22Rv1 (cell line): ENCODE results near the gene AIP.

ENCODE experiments used
- H3K27ac ChIP-seq: fragments of 450-650 bp; 2 replicates; pipeline ENCODE4 v1.5.1; 2017
- CTCF ChIP-seq: fragments of 450-650 bp; IDR thresholded peaks from 2 replicates; pipeline ENCODE4 v1.5.1; 2017; ENCODE audit warnings: mild to moderate bottlenecking
- ZFX ChIP-seq: fragments of 450-650 bp; IDR thresholded peaks from 2 replicates; pipeline ENCODE4 v1.6.1; 2017; ENCODE audit warnings: antibody characterized with exemption, borderline replicate concordance

AIP gene

GRCh38 chr11:67482827-67483798 lies at the start of gene AIP:
TSS of gene AIP (plus strand) at chr11:67483026. CDS start at chr11:67483159, 133 bp downstream.
- no peak for TF ChIP-seq CTCF
- no peak for TF ChIP-seq ZFX
- peak within 1 kb of the TSS; percentile 71 for H3K27ac ChIP-seq

DNA sequence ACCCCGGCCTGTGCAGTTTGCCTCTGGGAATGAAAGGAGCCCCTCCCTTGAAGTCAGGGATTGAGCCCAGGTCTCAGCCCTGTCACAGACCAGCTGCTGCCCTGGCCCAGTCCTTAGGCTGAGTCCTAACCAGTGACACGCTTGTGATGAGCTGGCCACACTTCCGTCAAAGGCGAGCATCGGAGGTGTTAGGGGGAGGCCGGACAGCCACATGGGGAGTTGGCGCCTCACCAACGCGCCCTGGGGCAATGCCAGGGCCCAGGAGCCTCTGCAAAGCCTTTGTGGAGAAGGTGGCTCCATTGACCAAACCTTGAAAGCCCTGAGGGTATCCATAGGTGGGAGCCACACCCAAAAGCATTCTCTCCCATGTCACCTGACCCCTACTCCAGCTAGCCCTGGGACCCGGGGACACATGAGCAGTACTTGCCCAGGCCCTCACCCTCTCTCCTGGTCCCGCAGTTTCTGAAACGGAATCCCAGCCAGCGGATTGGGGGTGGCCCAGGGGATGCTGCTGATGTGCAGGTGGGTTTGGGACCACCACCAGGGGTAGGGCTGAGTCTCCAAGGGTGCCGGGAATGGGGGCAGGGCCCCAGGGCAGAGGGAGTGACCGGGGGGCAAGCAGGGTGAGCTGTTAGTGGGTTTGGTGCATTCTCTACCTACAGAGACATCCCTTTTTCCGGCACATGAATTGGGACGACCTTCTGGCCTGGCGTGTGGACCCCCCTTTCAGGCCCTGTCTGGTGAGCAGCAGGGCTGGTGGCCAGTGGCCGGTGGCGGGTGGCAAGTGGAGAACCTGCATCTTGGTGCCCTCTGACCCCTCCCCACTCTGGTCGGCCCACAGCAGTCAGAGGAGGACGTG lies 49.1 kb upstream of the AIP start:
- TF ChIP-seq CTCF: no peak
- TF ChIP-seq ZFX: no peak
- 0 out of 2 replicates have a peak overlapping the region, but pooled peaks have one; percentile 13 for H3K27ac ChIP-seq

- TF ChIP-seq CTCF (no peak), ZFX (no peak)
- 0 out of 2 replicates have a peak overlapping the region, but pooled peaks have one; percentile 3 for H3K27ac ChIP-seq
Observed at GRCh38 chr11:67434395-67434881, 48.4 kb upstream of the AIP start.

- TF ChIP-seq ZFX (no peak), CTCF (no peak)
Observed at GRCh38 chr11:67435031-67435726, 47.6 kb upstream of the AIP start.

GRCh38 chr11:67435727-67436458 lies 46.9 kb upstream of the AIP start:
- no peak for TF ChIP-seq ZFX
- TF ChIP-seq CTCF: no peak
- peak overlapping the region; percentile 89 for H3K27ac ChIP-seq

More at GRCh38 chr11:67435031-67435726, 47.6 kb upstream of the AIP start:
- H3K27ac ChIP-seq: 0 out of 2 replicates have a peak overlapping the region, but pooled peaks have one; percentile 3

GRCh38 chr11:67436459-67437081 lies 46.3 kb upstream of the AIP start:
- no peak for TF ChIP-seq ZFX
- no peak for TF ChIP-seq CTCF
- peak overlapping the region; percentile 89 for H3K27ac ChIP-seq
